SKM-1 (cell line): ENCODE measurements around the gene CACNA2D3.

Experiments
- DNase-seq: peaks from one replicate; lab custom pipeline; 2025; ENCODE audit not compliant: unreplicated experiment; lab: John Stamatoyannopoulos, UW

CACNA2D3 gene

GRCh38 chr3:54324103-54324502 lies 201.8 kb downstream of the CACNA2D3 start:
- no peak for DNase-seq

GRCh38 chr3:54326951-54327350 lies 204.6 kb downstream of the CACNA2D3 start:
- DNase-seq: no peak

GRCh38 chr3:54331341-54331740 lies 209.0 kb downstream of the CACNA2D3 start:
- DNase-seq: no peak

GRCh38 chr3:54337846-54338245 lies 215.5 kb downstream of the CACNA2D3 start:
- no peak for DNase-seq

GRCh38 chr3:54339608-54340007 lies 217.3 kb downstream of the CACNA2D3 start:
- DNase-seq: no peak

GRCh38 chr3:54341811-54342210 lies 219.5 kb downstream of the CACNA2D3 start:
- no peak for DNase-seq

GRCh38 chr3:54342676-54343075 lies 220.3 kb downstream of the CACNA2D3 start:
- no peak for DNase-seq

GRCh38 chr3:54343495-54343894 lies 221.1 kb downstream of the CACNA2D3 start:
- no peak for DNase-seq

- DNase-seq: no peak
Observed at GRCh38 chr3:54344601-54345231, 222.4 kb downstream of the CACNA2D3 start.

GRCh38 chr3:54345847-54346375 lies 223.6 kb downstream of the CACNA2D3 start:
- DNase-seq: no peak

- no peak for DNase-seq
Observed at GRCh38 chr3:54347060-54347459, 224.7 kb downstream of the CACNA2D3 start.

GRCh38 chr3:54347933-54348332 lies 225.6 kb downstream of the CACNA2D3 start:
- no peak for DNase-seq

GRCh38 chr3:54349231-54349652 lies 226.9 kb downstream of the CACNA2D3 start:
- DNase-seq: no peak

- no peak for DNase-seq
Observed at GRCh38 chr3:54349691-54350090, 227.3 kb downstream of the CACNA2D3 start.

GRCh38 chr3:54353546-54353945 lies 231.2 kb downstream of the CACNA2D3 start:
- DNase-seq: no peak

- no peak for DNase-seq
Observed at GRCh38 chr3:54353946-54354345, 231.6 kb downstream of the CACNA2D3 start.

GRCh38 chr3:54355800-54356199 lies 233.4 kb downstream of the CACNA2D3 start:
- DNase-seq: no peak

GRCh38 chr3:54356261-54357045 lies 234.1 kb downstream of the CACNA2D3 start:
- no peak for DNase-seq

- no peak for DNase-seq
Observed at GRCh38 chr3:54357301-54357700, 234.9 kb downstream of the CACNA2D3 start.

- DNase-seq: no peak
Observed at GRCh38 chr3:54358316-54358715, 236.0 kb downstream of the CACNA2D3 start.

- DNase-seq: no peak
Observed at GRCh38 chr3:54358969-54359694, 236.8 kb downstream of the CACNA2D3 start.

- DNase-seq: no peak
Observed at GRCh38 chr3:54360320-54360719, 238.0 kb downstream of the CACNA2D3 start.
